CD4-positive, alpha-beta T cell (primary cell): Measurements from ENCODE around the gene EVA1A. TPM values are rescaled to one million over a fixed set of nuclear protein-coding genes. Genes with fewer than 3 reads are reported as not detected.

Source experiments
- ATAC-seq: fragments of 200-7000 bp; cut with Tn5 transposase; one replicate; pipeline ENCODE4 v1.10.0; 2022; ENCODE audit warnings: mild to moderate bottlenecking; ENCODE audit not compliant: poor library complexity
- CTCF ChIA-PET: fragments of 350-600 bp; sonication (Branson Sonifier 250); formaldehyde crosslinking; loops from one replicate; lab custom pipeline; 2021; ENCODE audit warnings: antibody characterized with exemption, inconsistent platforms; lab: Charles Lee
- POLR2A ChIA-PET: fragments of 350-600 bp; sonication (Branson Sonifier 250); formaldehyde crosslinking; loops from one replicate; lab custom pipeline; 2021; ENCODE audit warnings: antibody characterized with exemption, inconsistent platforms; lab: Charles Lee
- DNase-seq, 14 experiments: peaks; one replicate each; pipeline ENCODE4 v3.0.0-alpha.2; 2013 to 2020; ENCODE audit warnings: mixed read lengths in 2 of 14
- H3K27ac ChIP-seq, 2 donors: one replicate each; pipeline versions ENCODE4 v1.5.1 to v1.7.0; 2013; ENCODE audit warnings: low read length in 2 of 2, low read depth in 1 of 2, mild to moderate bottlenecking in 1 of 2
- H3K27me3 ChIP-seq, 2 experiments: 1 replicate in 1 of 2; 2 replicates in 1 of 2; pipeline versions ENCODE4 v1.6.1 to v1.7.0; 2013; ENCODE audit warnings: low read length in 2 of 2, control low read depth in 1 of 2, mild to moderate bottlenecking in 1 of 2, moderate library complexity in 1 of 2; ENCODE audit not compliant: insufficient read depth in 2 of 2, control insufficient read depth in 1 of 2
- H3K36me3 ChIP-seq: one replicate; pipeline ENCODE4 v1.6.1; 2013; ENCODE audit warnings: low read length, control low read depth; ENCODE audit not compliant: insufficient read depth
- H3K4me1 ChIP-seq: one replicate; pipeline ENCODE4 v1.6.1; 2013; ENCODE audit warnings: low read length, control low read depth; ENCODE audit not compliant: insufficient read depth
- H3K4me3 ChIP-seq: one replicate; pipeline ENCODE4 v1.5.1; 2013; ENCODE audit warnings: mild to moderate bottlenecking, low read length, moderate library complexity
- H3K9me3 ChIP-seq, 2 experiments: 1 replicate in 1 of 2; 2 replicates in 1 of 2; pipeline versions ENCODE4 v1.6.1 to v1.7.0; 2013; ENCODE audit warnings: low read length in 2 of 2, mild to moderate bottlenecking in 2 of 2, control low read depth in 1 of 2, moderate library complexity in 1 of 2; ENCODE audit not compliant: control insufficient read depth in 1 of 2, insufficient read depth in 1 of 2
- H3K27ac Mint-ChIP-seq: one replicate; pipeline ENCODE4 v1.8.0; 2020; ENCODE audit warnings: mixed read lengths
- H3K27me3 Mint-ChIP-seq: one replicate; pipeline ENCODE4 v1.8.0; 2021; ENCODE audit warnings: mixed read lengths
- H3K36me3 Mint-ChIP-seq: one replicate; pipeline ENCODE4 v1.8.0; 2021; ENCODE audit warnings: low read depth, mixed read lengths
- H3K4me1 Mint-ChIP-seq: one replicate; pipeline ENCODE4 v1.8.0; 2021; ENCODE audit warnings: low read depth, mixed read lengths
- H3K4me3 Mint-ChIP-seq: one replicate; pipeline ENCODE4 v1.8.0; 2020; ENCODE audit warnings: mild to moderate bottlenecking, mixed read lengths
- H3K9me3 Mint-ChIP-seq: one replicate; pipeline ENCODE4 v1.8.0; 2020; ENCODE audit warnings: mixed read lengths
- CTCF ChIP-seq: fragments of 200-600 bp; IDR thresholded peaks from one replicate; pipeline ENCODE4 v1.8.0; 2022; ENCODE audit warnings: antibody characterized with exemption, mild to moderate bottlenecking
- intact Hi-C, 2 experiments: fragments of 100-400 bp; cut with DNase I in 1 of 2; cut with micrococcal nuclease in 1 of 2; formaldehyde crosslinking; loops; one replicate each; pipeline versions ENCODE4 v1.15.1 to v1.9.0; 2023 to 2025; cut with DNase I, micrococcal nuclease
- total RNA-seq, 174 experiments: library from RNA in 2 of 174; stranded (reverse) in 2 of 174; gene quantifications; one replicate each; pipeline ENCODE4 v1.2.3 and lab custom pipeline; 2021 to 2026

EVA1A gene
- total RNA-seq, 2 experiments from 2014 or later, result not detected

GRCh38 chr2:75558786-75559679 lies 1.7 kb downstream of the EVA1A start:
- POLR2A ChIA-PET, result no interaction called here
- no peak for TF ChIP-seq CTCF
- Mint-ChIP-seq H3K27me3 (peaks cover 53% of the 10 kb centered on the region), H3K27ac (no peak overlapping the region), H3K36me3 (no peaks in the 10 kb centered on the region), H3K9me3 (no peaks in the 10 kb centered on the region), H3K4me3 (no peak overlapping the region), H3K4me1 (peaks cover 18% of the 10 kb centered on the region)
- H3K4me1 ChIP-seq, result peaks cover 9% of the 10 kb centered on the region
- no peak overlapping the region for H3K4me3 ChIP-seq
- peaks cover 0 to 7% of the 10 kb centered on the region in 2 experiments for H3K9me3 ChIP-seq
- H3K36me3 ChIP-seq, result no peaks in the 10 kb centered on the region
- H3K27me3 ChIP-seq, result peaks cover 5 to 52% of the 10 kb centered on the region in 2 experiments
- CTCF ChIA-PET, result no interaction called here
- no peak for ATAC-seq
- no peak overlapping the region for H3K27ac ChIP-seq
- intact Hi-C loops, result no loop called here
- DNase-seq, result no peak

DNA sequence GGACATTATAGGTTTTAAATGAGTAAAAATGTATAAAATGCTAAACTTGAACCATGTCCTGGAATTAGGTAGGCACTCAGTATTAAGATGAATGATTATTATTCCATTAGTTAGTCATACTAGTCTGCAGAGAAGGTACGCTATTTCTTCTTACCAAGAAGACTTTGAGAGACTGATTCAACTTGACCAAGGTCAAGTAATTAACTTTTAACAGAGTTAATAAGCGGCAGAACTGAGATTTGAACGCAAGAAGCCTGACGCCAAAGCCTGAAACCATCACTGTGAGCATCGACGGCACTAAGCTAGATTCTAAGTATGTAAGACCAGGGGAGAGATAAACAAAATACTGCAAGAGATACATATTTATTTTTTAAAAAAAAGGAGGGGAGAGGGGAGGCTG lies 2.6 kb downstream of the EVA1A start:
- no peak overlapping the region for H3K27ac ChIP-seq
- peaks cover 9% of the 10 kb centered on the region for H3K4me1 ChIP-seq
- ChIA-PET POLR2A (no interaction called here), CTCF (no interaction called here)
- H3K27me3 ChIP-seq, result peaks cover 5 to 48% of the 10 kb centered on the region in 2 experiments
- Mint-ChIP-seq H3K4me1 (peaks cover 12% of the 10 kb centered on the region), H3K27ac (no peak overlapping the region), H3K9me3 (no peaks in the 10 kb centered on the region), H3K4me3 (no peak overlapping the region), H3K36me3 (no peaks in the 10 kb centered on the region), H3K27me3 (peaks cover 53% of the 10 kb centered on the region)
- no peak overlapping the region for H3K4me3 ChIP-seq
- peaks cover 0 to 7% of the 10 kb centered on the region in 2 experiments for H3K9me3 ChIP-seq
- no peak for TF ChIP-seq CTCF
- ATAC-seq, result no peak
- no peak for DNase-seq
- intact Hi-C loops, result no loop called here
- no peaks in the 10 kb centered on the region for H3K36me3 ChIP-seq

DNA sequence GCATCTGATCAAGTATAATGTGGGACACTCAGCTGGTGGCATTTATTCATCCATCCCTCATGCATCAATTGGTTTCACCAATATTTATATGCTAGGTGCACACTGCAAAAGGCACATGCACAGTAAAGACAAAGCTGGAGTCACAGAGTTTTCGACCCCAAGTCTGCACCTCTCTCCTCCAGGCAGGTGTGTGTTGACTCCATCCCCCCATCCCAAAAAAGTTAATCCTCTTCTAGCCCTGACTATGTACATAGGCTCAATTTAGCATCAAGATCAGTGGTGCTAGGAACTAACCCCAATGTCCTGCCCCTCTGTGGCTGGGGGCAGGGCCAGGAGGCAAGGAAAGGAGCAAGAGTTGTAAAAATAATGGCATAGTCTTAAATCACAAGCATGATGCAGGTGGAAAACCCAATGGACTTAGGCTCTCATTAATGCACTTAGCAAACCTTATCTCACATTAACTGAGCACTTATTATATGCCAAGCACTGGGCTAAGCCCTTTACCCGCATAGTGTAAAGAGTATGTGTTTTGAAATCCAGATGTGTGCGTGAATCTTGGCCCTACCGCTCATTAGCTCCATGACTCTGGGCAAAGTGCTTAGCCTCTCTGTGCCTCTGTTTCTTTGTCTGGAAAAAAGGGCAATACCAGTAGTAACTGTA lies 3.1 kb downstream of the EVA1A start:
- ATAC-seq, result no peak
- Mint-ChIP-seq H3K9me3 (no peaks in the 10 kb centered on the region), H3K27ac (no peak overlapping the region), H3K4me3 (no peak overlapping the region), H3K27me3 (peaks cover 53% of the 10 kb centered on the region), H3K36me3 (no peaks in the 10 kb centered on the region), H3K4me1 (peaks cover 12% of the 10 kb centered on the region)
- ChIA-PET CTCF (no interaction called here), POLR2A (no interaction called here)
- peaks cover 9% of the 10 kb centered on the region for H3K4me1 ChIP-seq
- TF ChIP-seq CTCF, result no peak
- no peaks in the 10 kb centered on the region for H3K36me3 ChIP-seq
- intact Hi-C loops, result no loop called here
- H3K9me3 ChIP-seq, result peaks cover 0 to 7% of the 10 kb centered on the region in 2 experiments
- no peak overlapping the region for H3K4me3 ChIP-seq
- H3K27ac ChIP-seq, result no peak overlapping the region
- H3K27me3 ChIP-seq, result peaks cover 4 to 48% of the 10 kb centered on the region in 2 experiments
- no peak for DNase-seq
